Gastrocnemius medialis (tissue), 4 donors: ENCODE data around the gene ACYP1.

ENCODE experiments used
- CTCF ChIP-seq, 5 experiments: fragments of 450-650 bp in 3 of 5; fragments of 200-600 bp in 2 of 5; sonication (generic) in 2 of 5; IDR thresholded peaks in 4 of 5; conservative IDR thresholded peaks in 1 of 5; 1 replicate in 4 of 5; 2 replicates in 1 of 5; pipeline ENCODE4 v1.5.1; 2016 to 2019; ENCODE audit warnings: antibody characterized with exemption in 5 of 5, mild to moderate bottlenecking in 3 of 5, moderate library complexity in 3 of 5
- POLR2A ChIP-seq, 2 donors: fragments of 450-650 bp; IDR thresholded peaks; one replicate each; pipeline ENCODE4 v1.6.1; 2017; ENCODE audit warnings: antibody characterized with exemption in 2 of 2, mild to moderate bottlenecking in 2 of 2, moderate library complexity in 2 of 2

- no peak for TF ChIP-seq POLR2A (IDR thresholded peaks at IDR 0.05)
- no peak for TF ChIP-seq CTCF (IDR thresholded peaks at IDR 0.05 in 4 of 5, conservative IDR thresholded peaks at IDR 0.05 in 1 of 5)
These were observed 4.2 kb downstream of the ACYP1 start for GRCh38 chr14:75059642-75060041.
